GM19455 (cell line): Measurements from ENCODE around the gene IMMP1L.

ENCODE experiments used
- ATAC-seq: cut with Tn5 transposase; IDR thresholded peaks from one replicate; pipeline ENCODE4 v1.9.1; 2021; ENCODE audit not compliant: unreplicated experiment

Gene IMMP1L

GRCh38 chr11:31404614-31405013 lies 104.8 kb downstream of the IMMP1L start:
- no peak for ATAC-seq

GRCh38 chr11:31397239-31397834 lies 112.1 kb downstream of the IMMP1L start:
- no peak for ATAC-seq

- no peak for ATAC-seq
These were observed 122.0 kb downstream of the IMMP1L start for GRCh38 chr11:31387379-31387778.

GRCh38 chr11:31383116-31383515 lies 126.3 kb downstream of the IMMP1L start:
- ATAC-seq = no peak
